ENCODE measurements around the gene HMGXB3.

HMGXB3 gene

GRCh38 chr5:150075233-150075632, 74.7 kb downstream of the HMGXB3 start:
- TF ChIP-seq, protein P1, sequence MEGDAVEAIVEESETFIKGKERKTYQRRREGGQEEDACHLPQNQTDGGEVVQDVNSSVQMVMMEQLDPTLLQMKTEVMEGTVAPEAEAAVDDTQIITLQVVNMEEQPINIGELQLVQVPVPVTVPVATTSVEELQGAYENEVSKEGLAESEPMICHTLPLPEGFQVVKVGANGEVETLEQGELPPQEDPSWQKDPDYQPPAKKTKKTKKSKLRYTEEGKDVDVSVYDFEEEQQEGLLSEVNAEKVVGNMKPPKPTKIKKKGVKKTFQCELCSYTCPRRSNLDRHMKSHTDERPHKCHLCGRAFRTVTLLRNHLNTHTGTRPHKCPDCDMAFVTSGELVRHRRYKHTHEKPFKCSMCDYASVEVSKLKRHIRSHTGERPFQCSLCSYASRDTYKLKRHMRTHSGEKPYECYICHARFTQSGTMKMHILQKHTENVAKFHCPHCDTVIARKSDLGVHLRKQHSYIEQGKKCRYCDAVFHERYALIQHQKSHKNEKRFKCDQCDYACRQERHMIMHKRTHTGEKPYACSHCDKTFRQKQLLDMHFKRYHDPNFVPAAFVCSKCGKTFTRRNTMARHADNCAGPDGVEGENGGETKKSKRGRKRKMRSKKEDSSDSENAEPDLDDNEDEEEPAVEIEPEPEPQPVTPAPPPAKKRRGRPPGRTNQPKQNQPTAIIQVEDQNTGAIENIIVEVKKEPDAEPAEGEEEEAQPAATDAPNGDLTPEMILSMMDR (IDR thresholded peaks at IDR 0.05; ENCODE audit: low read depth, low read length) = no peak
- TF ChIP-seq EZH2phosphoT487 (IDR thresholded peaks at IDR 0.05; ENCODE audit: low read depth) = no peak
- Histone ChIP-seq H3K36me3 (replicated peaks; ENCODE audit: low read depth, low read length) (no peaks in the 10 kb centered on the region), H3K4me3 (ENCODE audit: low read length) (no peak overlapping the region), H3K9me3 (ENCODE audit: insufficient read depth, low read length) (no peaks in the 10 kb centered on the region), H2AFZ (ENCODE audit: low read depth, low read length) (no peak overlapping the region), H3K4me1 (ENCODE audit: low read length) (no peaks in the 10 kb centered on the region), H3K27ac (ENCODE audit: low read length) (no peak overlapping the region), H4K20me1 (ENCODE audit: insufficient read depth, low read length) (no peaks in the 10 kb centered on the region), H3K9ac (ENCODE audit: low read length) (no peak overlapping the region), H3K4me2 (ENCODE audit: low read length) (no peak overlapping the region), H3K79me2 (ENCODE audit: low read length) (no peaks in the 10 kb centered on the region), H3K27me3 (ENCODE audit: low read depth, low read length) (peaks cover 8% of the 10 kb centered on the region)

- H3K4me3 ChIP-seq (ENCODE audit: low read length) = no peak overlapping the region
- no peak for TF ChIP-seq EZH2phosphoT487 (IDR thresholded peaks at IDR 0.05; ENCODE audit: low read depth)
- TF ChIP-seq, protein P1 (IDR thresholded peaks at IDR 0.05; ENCODE audit: low read depth, low read length) = no peak
- H3K4me2 ChIP-seq (ENCODE audit: low read length) = no peak overlapping the region
- no peaks in the 10 kb centered on the region for H3K79me2 ChIP-seq (ENCODE audit: low read length)
- H3K36me3 ChIP-seq (replicated peaks; ENCODE audit: low read depth, low read length) = no peaks in the 10 kb centered on the region
- no peak overlapping the region for H2AFZ ChIP-seq (ENCODE audit: low read depth, low read length)
- H3K4me1 ChIP-seq (ENCODE audit: low read length) = no peaks in the 10 kb centered on the region
- H3K9ac ChIP-seq (ENCODE audit: low read length) = no peak overlapping the region
- H4K20me1 ChIP-seq (ENCODE audit: insufficient read depth, low read length) = no peaks in the 10 kb centered on the region
- peaks cover 8% of the 10 kb centered on the region for H3K27me3 ChIP-seq (ENCODE audit: low read depth, low read length)
- H3K9me3 ChIP-seq (ENCODE audit: insufficient read depth, low read length) = no peaks in the 10 kb centered on the region
- no peak overlapping the region for H3K27ac ChIP-seq (ENCODE audit: low read length)
Measured at GRCh38 chr5:150075806-150076205, 75.3 kb downstream of the HMGXB3 start.

DNA sequence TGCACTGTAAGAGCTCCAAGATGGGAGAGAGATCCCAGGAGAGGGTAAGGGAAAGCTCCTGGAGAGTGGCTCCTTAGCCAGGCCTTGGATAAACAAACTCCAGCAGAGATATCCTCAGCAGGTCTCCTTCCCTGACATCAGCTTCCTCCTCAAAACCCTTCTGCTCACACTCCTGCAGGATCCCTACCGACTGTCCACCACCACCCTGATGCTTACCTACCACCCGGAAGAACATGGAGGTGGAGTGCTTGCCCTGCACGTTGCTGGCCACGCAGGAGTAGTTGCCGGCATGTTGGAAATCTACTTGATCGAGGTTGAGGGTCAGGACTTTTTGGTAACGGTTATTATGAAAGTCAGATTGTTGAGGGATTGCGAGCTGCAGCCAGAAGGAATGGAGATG, 76.5 kb downstream of the HMGXB3 start:
- TF ChIP-seq, protein P1 (IDR thresholded peaks at IDR 0.05; ENCODE audit: low read depth, low read length) = no peak
- TF ChIP-seq EZH2phosphoT487 (IDR thresholded peaks at IDR 0.05; ENCODE audit: low read depth) = no peak
- Histone ChIP-seq H3K4me1 (ENCODE audit: low read length) (peaks cover 10% of the 10 kb centered on the region), H3K4me2 (ENCODE audit: low read length) (no peak overlapping the region), H2AFZ (ENCODE audit: low read depth, low read length) (no peak overlapping the region), H3K4me3 (ENCODE audit: low read length) (no peak overlapping the region), H3K27ac (ENCODE audit: low read length) (no peak overlapping the region), H4K20me1 (ENCODE audit: insufficient read depth, low read length) (no peaks in the 10 kb centered on the region), H3K9me3 (ENCODE audit: insufficient read depth, low read length) (no peaks in the 10 kb centered on the region), H3K27me3 (ENCODE audit: low read depth, low read length) (peaks cover 8% of the 10 kb centered on the region), H3K79me2 (ENCODE audit: low read length) (no peaks in the 10 kb centered on the region), H3K36me3 (replicated peaks; ENCODE audit: low read depth, low read length) (no peaks in the 10 kb centered on the region), H3K9ac (ENCODE audit: low read length) (no peak overlapping the region)

- H4K20me1 ChIP-seq (ENCODE audit: insufficient read depth, low read length) = no peaks in the 10 kb centered on the region
- TF ChIP-seq, protein P1 (IDR thresholded peaks at IDR 0.05; ENCODE audit: low read depth, low read length) = no peak
- no peak for TF ChIP-seq EZH2phosphoT487 (IDR thresholded peaks at IDR 0.05; ENCODE audit: low read depth)
Measured at GRCh38 chr5:150077996-150078801, 77.7 kb downstream of the HMGXB3 start.

More at GRCh38 chr5:150077996-150078801, 77.7 kb downstream of the HMGXB3 start:
- no peak overlapping the region for H3K4me3 ChIP-seq (ENCODE audit: low read length)
- H3K27ac ChIP-seq (ENCODE audit: low read length) = no peak overlapping the region
- no peak overlapping the region for H3K9ac ChIP-seq (ENCODE audit: low read length)
- H3K36me3 ChIP-seq (replicated peaks; ENCODE audit: low read depth, low read length) = no peaks in the 10 kb centered on the region
- H2AFZ ChIP-seq (ENCODE audit: low read depth, low read length) = no peak overlapping the region
- H3K9me3 ChIP-seq (ENCODE audit: insufficient read depth, low read length) = no peaks in the 10 kb centered on the region
- H3K4me2 ChIP-seq (ENCODE audit: low read length) = no peak overlapping the region
- H3K4me1 ChIP-seq (ENCODE audit: low read length) = peaks cover 12% of the 10 kb centered on the region
- peaks cover 8% of the 10 kb centered on the region for H3K27me3 ChIP-seq (ENCODE audit: low read depth, low read length)
- H3K79me2 ChIP-seq (ENCODE audit: low read length) = no peaks in the 10 kb centered on the region
